NCI-H2107 treated with DMSO at 0.1 percent for 48 hours (cell line): ENCODE data around the gene EBI3.
"Not testable (repeated sequence)": the region's sequence is repeated elsewhere in the genome, so short reads cannot be mapped to it uniquely, and the experiment has no call there.

ENCODE experiments used
- DNase-seq: peaks from one replicate; lab custom pipeline; 2025; ENCODE audit not compliant: unreplicated experiment; lab: John Stamatoyannopoulos, UW

EBI3 gene

DNA sequence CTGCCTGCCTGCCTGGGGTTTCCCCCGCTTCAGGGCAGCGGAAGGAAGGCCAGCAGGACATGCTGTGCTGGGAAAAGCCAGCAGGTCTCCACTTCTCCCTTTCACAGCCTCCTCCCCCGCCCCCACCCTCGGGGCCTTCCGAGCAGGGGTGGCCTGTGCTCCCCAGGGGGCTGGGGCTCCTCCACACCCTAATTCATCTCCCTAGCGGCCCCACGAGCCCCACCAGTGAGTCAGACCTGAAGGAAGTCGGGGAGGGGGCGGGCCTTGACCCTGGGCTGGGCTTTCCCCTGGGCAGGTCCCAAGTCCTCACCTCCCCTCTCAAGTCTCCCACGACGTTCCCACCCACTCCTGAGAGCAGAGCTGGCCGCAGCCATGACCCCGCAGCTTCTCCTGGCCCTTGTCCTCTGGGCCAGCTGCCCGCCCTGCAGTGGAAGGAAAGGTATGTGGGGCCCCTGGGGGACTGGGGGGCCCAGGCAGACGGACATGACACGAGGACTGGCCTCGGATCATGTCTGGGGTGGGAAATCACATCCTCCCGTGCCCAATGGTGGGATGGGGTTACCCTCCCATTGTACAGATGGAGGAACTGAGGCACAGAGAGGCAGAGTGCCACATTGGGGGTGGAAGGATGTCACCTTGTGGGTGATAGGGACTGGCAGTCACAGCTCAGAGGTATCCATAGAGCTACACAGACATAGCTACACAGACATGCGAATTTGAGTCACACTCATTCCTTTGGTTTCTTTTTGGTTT is at the start of gene EBI3:
Gene EBI3 (plus strand): TSS at position 345 of the 753 bp plus-strand sequence. CDS start 28 bp downstream, at position 373.
- DNase-seq = no peak

DNA sequence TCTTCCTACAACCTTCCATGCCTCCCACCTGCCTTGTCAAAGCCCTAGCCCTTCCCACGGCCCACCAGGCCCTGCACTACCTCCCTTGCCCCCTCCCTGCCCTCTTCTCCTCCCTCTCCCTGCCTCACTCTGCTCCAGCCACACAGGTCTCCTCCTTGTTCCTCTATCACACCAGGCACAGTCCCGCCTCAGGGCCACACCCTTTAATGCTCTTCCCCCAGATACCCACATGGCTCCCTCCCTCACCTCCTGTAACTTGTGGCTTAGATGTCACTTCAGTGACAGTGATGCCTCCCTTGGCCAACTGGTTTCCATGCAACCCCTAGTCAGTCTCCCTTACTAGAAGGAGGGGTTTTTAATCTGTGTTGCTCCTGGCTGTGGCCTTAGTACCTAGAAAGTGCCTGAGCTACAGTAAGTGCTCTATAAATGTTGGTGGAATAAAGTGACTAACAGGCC is 48.2 kb upstream of the EBI3 start:
- DNase-seq = no peak

- DNase-seq = peak; percentile 65
Observed at GRCh38 chr19:4182084-4182810, 47.1 kb upstream of the EBI3 start, which contains the start of the genes ANKRD24 and SIRT6. Gene ANKRD24 (plus strand): TSS chr19:4182689. CDS start chr19:4186426, 3,737 bp downstream. Gene SIRT6 (minus strand): TSS chr19:4182563. CDS start chr19:4182539, 24 bp downstream.

DNA sequence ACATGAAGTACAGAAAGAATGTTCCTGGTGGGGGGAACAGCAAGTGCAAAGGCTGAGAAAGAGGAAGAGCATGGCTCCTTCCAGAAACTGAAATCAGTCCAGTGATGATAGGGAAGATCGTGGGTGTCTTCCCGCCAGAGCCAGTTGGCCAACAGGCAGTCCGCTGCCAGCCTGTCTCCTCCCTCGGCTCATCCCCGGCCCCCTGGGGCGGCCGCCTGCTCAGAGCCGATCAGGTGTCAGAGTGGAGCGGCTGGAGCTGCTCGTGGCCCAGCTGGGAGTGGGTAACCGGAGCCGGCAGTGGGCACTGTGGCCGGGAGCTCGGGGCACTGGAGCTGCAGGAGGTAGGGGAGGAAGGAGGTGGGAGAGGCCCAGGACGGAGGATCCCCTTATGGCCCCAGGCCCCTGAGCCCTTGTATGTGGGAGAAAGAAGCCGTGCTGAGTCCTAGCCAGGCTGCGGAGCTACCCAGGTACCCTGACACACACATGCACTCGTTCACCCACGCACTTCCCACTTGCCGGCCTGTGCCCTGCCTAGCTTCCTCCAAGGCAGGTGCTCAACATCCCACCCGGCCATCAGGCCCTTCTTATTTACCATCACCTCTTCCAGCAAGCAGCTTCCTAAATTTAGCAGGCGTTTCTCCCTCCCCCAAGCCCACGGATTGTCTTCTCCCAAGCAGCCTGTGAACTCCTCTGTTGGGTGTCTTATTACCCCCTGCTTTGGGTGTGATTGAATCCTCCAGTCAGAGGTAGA is 45.2 kb upstream of the EBI3 start:
- DNase-seq = peak; percentile 84

DNA sequence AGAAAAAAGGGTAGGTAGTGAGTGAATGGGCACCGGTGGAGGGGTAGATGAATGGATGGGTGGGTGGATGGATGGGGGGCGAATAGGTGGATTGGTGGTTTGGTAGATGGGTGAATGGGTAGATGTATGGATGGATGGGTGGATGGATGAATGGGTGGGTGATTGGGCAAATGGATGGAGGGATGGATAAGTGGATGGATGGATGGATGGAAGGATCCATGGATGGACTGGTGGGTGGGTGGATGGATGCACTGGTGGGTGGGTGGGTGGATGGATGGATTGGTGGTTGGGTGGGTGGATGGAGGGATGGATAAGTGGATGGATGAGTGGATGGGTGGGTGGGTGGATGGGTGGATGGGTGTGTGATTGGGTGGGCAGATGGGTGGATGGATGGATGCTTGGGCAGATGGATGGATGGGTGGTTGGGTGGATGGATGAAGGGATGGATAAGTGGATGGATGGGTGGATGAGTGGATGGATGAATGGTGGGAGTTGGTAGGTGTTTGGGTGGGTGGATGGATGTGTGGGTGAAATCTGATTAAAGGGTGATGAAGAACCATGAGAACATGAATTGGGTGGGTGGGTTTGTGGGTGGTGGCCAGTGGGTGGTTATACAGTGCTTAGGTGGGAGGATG is 44.5 kb upstream of the EBI3 start:
- no peak for DNase-seq

- DNase-seq = no peak
Observed at GRCh38 chr19:4185413-4186086, 43.8 kb upstream of the EBI3 start.

DNA sequence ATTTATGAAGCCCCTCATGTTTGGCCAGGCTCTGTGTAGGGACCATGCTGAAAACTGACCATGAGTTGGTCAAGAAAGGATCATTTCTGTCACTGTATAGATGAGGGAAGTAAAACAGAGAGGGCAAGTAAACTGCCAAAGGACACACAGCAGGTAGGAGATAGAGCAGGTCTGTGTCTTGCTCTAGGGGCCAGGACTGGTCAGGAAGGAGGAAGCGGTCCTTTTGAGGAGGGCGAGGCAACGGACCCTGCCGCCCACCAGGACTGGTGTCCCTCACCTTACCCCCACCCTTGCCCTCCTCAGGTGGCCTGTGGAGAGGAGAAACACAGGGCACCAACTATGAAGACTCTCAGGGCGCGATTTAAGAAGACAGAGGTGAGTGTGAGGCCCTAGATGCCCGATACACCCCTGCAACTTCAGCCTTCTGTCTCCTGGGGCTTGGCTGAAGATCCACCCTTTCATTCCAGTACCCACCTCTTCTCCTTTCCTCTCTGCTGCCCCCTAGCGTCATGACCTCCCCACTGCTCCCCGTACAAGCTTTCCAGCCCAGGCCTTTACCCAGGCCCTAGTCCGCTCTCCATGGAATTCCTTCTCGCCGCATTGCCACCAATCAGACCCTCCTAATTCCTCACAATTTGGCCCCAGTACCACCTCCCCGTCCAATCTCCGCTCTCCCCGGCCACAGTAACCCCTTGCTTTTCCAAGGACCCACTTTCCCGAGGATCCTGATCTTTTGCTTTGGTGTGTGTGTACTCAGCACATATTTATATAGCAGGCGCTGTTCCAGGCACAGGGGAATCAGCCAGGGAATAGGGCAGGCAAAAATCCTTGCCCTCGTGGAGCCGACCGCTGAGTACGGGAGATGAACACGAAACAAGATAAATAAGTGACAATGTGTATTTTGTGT is 43.0 kb upstream of the EBI3 start:
- DNase-seq = peak; percentile 28

- DNase-seq = no peak
Observed at GRCh38 chr19:4187313-4188122, 41.8 kb upstream of the EBI3 start.

DNA sequence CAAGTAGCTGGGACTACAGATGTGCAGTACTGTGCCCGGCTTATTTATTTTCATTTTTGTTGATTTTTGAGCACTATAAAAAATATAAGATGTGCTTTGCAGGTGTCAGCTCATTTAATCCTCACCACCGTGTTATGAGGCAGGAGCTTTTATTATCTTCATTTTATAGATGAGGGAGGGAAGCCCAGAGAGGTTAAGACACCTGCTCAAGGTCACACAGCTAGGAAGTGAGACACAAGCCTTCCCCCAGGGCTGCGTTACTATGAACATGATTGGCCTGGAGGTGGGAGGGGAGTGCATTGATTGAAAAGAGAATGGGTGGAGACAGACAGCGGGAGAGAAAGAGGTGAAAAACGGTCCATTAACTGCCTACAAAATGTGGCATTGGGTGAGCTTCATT is 39.7 kb upstream of the EBI3 start:
- DNase-seq = no peak

GRCh38 chr19:4192537-4192936 is 36.8 kb upstream of the EBI3 start:
- DNase-seq = not testable (repeated sequence)

GRCh38 chr19:4194353-4194752 is 35.0 kb upstream of the EBI3 start:
- no peak for DNase-seq

DNA sequence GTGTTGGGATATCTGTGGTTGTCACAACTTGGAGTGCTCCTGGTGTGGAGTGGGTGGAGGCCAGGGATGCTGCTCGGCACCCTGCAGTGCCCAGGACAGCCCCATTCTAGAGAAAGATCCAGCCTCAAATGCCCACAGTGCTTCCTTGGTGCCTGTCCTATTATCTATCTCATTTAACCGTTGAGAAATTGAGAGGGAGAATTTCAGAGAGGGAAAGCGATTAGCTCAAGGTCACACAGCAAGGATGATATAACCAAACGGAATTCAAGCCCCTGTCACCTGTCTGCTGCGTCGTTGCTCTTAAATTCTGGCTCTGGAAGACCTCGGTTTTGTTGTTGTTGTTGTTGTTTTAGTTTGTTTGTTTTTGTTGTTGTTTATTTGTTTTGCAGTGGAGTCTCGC is 33.3 kb upstream of the EBI3 start:
- no peak for DNase-seq

DNA sequence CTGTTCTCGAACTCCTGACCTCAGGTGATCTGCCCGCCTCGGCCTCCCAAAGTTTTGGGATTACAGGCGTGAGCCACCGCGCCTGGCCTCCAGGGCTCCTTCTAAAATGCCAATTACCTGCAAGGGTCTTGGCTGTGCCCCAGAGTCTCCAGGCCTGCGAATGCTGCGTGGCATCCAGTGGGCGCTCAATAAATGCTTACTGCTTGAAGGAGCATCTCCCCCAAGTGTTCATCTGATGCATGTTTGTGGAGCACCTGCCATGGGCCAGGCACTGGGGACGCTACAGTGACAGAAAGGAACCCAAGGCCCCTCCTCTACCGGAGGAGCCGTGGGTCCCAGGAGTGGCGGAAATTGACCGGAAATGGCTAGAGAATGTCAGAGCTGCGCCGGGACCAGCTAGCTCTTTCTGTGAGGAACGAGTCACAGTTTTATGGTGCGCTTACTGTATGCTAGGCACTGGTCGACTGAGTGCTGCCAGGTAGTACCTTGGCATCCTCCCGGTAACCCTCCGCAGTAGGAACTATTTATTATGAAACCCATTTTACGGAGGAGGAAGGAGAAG is 32.7 kb upstream of the EBI3 start:
- DNase-seq = no peak

DNA sequence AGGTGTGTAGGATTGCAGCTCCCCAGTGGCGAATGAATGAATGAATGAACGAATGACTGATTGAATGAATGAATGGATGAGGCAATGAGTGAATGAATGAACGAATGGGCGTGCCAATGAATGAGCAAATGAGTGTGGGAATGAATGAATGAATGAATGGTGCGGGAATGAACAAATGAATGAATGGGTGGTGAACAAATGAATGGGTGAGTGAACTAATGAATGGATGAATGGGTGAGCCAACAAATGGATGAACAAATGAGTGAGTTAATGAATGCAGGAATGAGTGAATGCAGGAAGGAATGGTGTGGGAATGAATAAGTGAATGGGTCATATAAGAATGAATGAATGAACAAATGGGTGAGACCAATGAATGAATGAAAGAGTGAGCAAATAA is 32.1 kb upstream of the EBI3 start:
- no peak for DNase-seq

DNA sequence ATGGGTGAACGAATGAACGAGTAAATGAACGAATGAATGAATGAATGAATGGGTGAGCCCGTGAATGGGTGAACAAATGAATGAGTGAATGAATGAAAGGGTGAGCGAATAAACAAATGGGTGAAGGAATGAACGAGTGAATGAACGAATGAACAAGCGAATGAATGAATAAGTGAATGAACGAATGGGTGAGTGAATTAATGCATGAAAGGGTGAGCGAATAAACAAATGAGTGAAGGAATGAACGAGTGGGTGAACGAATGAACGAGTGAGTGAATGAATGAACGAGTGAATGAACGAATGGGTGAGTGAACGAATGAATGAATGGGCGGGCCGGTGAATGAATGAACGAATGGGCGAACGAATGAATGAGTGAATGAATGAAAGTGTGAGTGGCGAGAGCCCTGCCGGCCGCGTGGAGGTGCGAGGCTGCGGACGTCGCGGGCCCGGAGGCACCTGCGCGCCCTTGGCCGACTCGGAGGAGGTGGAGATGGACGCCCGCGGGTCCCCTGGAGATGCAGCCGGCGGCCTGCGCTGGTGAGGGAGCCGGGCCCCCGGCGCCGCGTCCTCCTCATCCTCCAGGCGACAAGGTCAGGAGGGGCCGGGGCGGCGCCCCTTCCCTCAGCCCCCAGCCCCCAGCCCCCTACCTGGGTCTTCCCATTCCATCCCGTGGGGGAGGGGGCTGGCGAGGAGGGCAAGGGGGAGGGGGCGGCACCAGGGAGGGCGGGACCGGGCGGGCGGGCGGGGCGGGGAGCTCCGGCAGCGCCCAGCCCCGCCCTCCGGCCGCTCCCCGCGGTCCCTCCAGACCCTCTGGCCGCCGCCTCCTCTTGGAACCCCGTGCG is 31.5 kb upstream of the EBI3 start:
- DNase-seq = no peak

- no peak for DNase-seq
Observed at GRCh38 chr19:4198467-4199126, 30.7 kb upstream of the EBI3 start.
